Measurements from ENCODE around the gene CHIC2.

CHIC2 gene

DNA sequence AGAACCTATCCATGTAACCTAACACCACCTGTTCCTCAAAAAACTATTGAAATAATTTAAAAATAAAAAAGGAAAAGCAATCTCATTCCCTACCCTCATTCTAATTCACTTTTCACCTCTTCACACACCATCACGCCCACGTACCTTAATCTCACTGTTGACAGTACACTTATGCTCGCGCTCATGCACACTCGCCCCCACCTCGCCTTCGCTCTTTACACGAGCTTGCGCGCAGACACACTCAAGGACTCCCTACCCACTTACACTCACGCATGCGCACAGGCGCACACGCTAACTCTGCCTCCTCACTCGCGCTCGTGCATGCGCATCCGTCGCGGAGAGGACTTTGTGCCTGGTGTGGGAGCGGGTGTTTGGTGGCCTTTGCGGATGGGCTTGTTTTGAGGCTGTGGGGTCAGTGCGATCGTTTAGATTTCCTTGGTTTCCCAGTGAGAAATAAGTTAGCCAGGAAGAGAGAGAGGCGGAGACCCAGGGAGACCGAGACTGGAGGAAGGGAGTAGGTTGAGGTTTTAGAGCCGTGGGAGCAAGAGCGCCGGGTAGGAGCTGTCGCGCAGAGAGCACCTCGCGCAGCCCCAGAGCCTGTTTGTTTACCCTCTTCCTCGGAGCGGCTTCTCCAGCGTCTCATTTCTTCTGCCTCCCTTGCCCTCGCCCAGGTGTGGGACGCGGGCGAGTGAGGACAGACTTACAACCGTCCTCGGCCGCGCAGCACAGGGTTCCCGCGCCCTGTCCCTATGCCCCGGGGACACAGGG lies 27.4 kb upstream of the CHIC2 start:
- H3K4me2 ChIP-seq (ENCODE audit: low read length): peak overlapping the region; percentile 99
- H3K27ac ChIP-seq (ENCODE audit: low read length): no peak overlapping the region
- H4K20me1 ChIP-seq (ENCODE audit: insufficient read depth, low read length): no peaks in the 10 kb centered on the region
- no peaks in the 10 kb centered on the region for H3K79me2 ChIP-seq (ENCODE audit: low read length)
- H3K4me3 ChIP-seq (ENCODE audit: low read length): peak overlapping the region; percentile 93
- no peaks in the 10 kb centered on the region for H3K36me3 ChIP-seq (replicated peaks; ENCODE audit: low read depth, low read length)
- H3K4me1 ChIP-seq (ENCODE audit: low read length): 0 out of 2 replicates have a peak, but pooled peaks cover 9% of the 10 kb centered on the region
- H2AFZ ChIP-seq (ENCODE audit: low read depth, low read length): peak overlapping the region; percentile 99
- H3K9me3 ChIP-seq (ENCODE audit: insufficient read depth, low read length): no peaks in the 10 kb centered on the region
- H3K9ac ChIP-seq (ENCODE audit: low read length): peak overlapping the region; percentile 68
- H3K27me3 ChIP-seq (ENCODE audit: low read depth, low read length): 0 out of 2 replicates have a peak, but pooled peaks cover 3% of the 10 kb centered on the region
- TF ChIP-seq EZH2phosphoT487 (IDR thresholded peaks at IDR 0.05; ENCODE audit: low read depth): no peak
- TF ChIP-seq, protein P1, sequence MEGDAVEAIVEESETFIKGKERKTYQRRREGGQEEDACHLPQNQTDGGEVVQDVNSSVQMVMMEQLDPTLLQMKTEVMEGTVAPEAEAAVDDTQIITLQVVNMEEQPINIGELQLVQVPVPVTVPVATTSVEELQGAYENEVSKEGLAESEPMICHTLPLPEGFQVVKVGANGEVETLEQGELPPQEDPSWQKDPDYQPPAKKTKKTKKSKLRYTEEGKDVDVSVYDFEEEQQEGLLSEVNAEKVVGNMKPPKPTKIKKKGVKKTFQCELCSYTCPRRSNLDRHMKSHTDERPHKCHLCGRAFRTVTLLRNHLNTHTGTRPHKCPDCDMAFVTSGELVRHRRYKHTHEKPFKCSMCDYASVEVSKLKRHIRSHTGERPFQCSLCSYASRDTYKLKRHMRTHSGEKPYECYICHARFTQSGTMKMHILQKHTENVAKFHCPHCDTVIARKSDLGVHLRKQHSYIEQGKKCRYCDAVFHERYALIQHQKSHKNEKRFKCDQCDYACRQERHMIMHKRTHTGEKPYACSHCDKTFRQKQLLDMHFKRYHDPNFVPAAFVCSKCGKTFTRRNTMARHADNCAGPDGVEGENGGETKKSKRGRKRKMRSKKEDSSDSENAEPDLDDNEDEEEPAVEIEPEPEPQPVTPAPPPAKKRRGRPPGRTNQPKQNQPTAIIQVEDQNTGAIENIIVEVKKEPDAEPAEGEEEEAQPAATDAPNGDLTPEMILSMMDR (IDR thresholded peaks at IDR 0.05; ENCODE audit: low read depth, low read length): no peak

DNA sequence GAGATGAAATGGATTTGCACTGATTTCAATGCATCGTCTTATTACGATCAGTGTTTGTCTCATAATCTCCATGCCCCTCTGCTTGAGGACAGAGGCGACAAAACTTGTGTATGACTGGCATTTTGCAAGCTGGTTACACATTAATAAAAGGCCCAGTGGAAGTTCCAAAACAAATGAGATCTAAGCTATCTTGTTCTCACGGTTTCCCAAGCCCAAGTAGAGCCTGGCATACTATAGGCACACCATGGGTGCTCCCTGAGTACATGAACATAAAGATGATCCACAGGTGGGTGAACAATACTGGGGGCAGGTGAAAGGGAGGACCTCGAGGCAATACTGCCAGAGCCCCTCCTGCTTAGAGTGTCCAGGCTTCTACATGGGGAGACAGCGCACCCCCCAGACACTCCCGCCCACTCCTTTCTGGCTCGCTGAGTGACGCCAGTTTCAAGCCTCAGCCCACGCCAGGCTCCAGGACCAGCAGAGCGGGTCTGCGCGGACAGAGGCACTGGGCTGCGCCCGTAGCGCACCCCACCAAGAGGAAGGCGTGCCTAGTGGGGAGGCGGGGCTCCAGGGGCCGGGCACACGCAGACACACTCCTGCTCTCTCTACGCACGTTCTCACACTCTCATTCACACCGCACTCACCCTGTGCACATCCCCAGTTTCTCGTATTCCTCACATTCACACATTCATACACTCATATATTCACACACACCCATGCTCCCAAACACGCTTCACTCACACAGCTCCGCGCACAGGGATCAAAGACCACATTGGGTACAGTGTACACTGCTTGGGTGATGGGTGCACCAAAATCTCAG lies 26.6 kb upstream of the CHIC2 start:
- H3K36me3 ChIP-seq (replicated peaks; ENCODE audit: low read depth, low read length): no peaks in the 10 kb centered on the region
- TF ChIP-seq, protein P1 (IDR thresholded peaks at IDR 0.05; ENCODE audit: low read depth, low read length): no peak
- no peak for TF ChIP-seq EZH2phosphoT487 (IDR thresholded peaks at IDR 0.05; ENCODE audit: low read depth)
- no peaks in the 10 kb centered on the region for H3K27me3 ChIP-seq (ENCODE audit: low read depth, low read length)
- peak overlapping the region; percentile 99 for H3K4me2 ChIP-seq (ENCODE audit: low read length)
- no peaks in the 10 kb centered on the region for H3K79me2 ChIP-seq (ENCODE audit: low read length)
- H3K27ac ChIP-seq (ENCODE audit: low read length): no peak overlapping the region
- no peaks in the 10 kb centered on the region for H4K20me1 ChIP-seq (ENCODE audit: insufficient read depth, low read length)
- peak overlapping the region; percentile 93 for H3K4me3 ChIP-seq (ENCODE audit: low read length)
- H3K9me3 ChIP-seq (ENCODE audit: insufficient read depth, low read length): no peaks in the 10 kb centered on the region
- H2AFZ ChIP-seq (ENCODE audit: low read depth, low read length): peak overlapping the region; percentile 99
- 0 out of 2 replicates have a peak, but pooled peaks cover 9% of the 10 kb centered on the region for H3K4me1 ChIP-seq (ENCODE audit: low read length)
- peak overlapping the region; percentile 68 for H3K9ac ChIP-seq (ENCODE audit: low read length)

DNA sequence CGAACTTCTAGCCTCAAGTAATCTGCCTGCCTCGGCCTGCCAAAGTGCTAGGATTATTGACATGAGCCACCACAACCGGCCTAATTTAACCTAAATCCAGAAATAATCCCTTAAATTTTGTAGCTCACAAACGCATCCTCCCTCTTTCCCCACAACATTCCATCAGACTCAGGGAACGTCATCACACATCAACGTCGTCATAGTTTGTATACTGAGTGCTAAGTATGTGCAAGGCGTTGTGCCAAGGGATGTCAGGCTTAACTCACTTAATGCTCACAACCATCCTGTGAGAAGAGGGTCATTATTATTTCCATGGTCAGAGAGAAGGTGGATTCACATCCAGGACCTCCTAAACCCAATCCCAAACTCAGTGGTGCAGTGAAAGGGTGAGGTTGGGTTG lies 26.0 kb upstream of the CHIC2 start:
- Histone ChIP-seq H3K9me3 (ENCODE audit: insufficient read depth, low read length) (no peaks in the 10 kb centered on the region), H3K79me2 (ENCODE audit: low read length) (no peaks in the 10 kb centered on the region), H3K4me1 (ENCODE audit: low read length) (0 out of 2 replicates have a peak, but pooled peaks cover 9% of the 10 kb centered on the region), H3K4me3 (ENCODE audit: low read length) (no peak overlapping the region), H3K4me2 (ENCODE audit: low read length) (no peak overlapping the region), H2AFZ (ENCODE audit: low read depth, low read length) (no peak overlapping the region), H3K36me3 (replicated peaks; ENCODE audit: low read depth, low read length) (no peaks in the 10 kb centered on the region), H3K27me3 (ENCODE audit: low read depth, low read length) (no peaks in the 10 kb centered on the region), H3K27ac (ENCODE audit: low read length) (no peak overlapping the region), H4K20me1 (ENCODE audit: insufficient read depth, low read length) (no peaks in the 10 kb centered on the region), H3K9ac (ENCODE audit: low read length) (no peak overlapping the region)
- TF ChIP-seq, protein P1 (IDR thresholded peaks at IDR 0.05; ENCODE audit: low read depth, low read length): no peak
- TF ChIP-seq EZH2phosphoT487 (IDR thresholded peaks at IDR 0.05; ENCODE audit: low read depth): no peak

DNA sequence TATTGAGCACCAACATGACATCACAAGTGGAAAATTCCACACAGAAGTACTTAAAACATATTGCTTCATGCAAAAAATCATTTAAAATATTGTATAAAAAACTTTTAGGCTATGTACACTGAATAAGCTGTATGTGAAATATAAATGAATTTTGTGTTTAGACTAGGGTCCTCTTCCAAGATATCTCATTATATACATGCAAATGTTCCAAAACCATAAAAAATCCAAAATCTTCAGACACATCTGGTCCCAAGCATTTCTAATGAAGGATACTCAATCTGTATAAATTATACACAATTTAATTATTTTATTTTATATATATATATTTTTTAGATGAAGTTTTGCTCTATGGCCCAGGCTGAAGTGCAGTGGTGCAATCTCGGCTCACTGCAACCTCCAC lies 25.5 kb upstream of the CHIC2 start:
- Histone ChIP-seq H4K20me1 (ENCODE audit: insufficient read depth, low read length) (no peaks in the 10 kb centered on the region), H3K9ac (ENCODE audit: low read length) (no peak overlapping the region), H3K27ac (ENCODE audit: low read length) (no peak overlapping the region), H3K4me1 (ENCODE audit: low read length) (0 out of 2 replicates have a peak, but pooled peaks cover 9% of the 10 kb centered on the region), H2AFZ (ENCODE audit: low read depth, low read length) (no peak overlapping the region), H3K4me3 (ENCODE audit: low read length) (no peak overlapping the region), H3K36me3 (replicated peaks; ENCODE audit: low read depth, low read length) (no peaks in the 10 kb centered on the region), H3K4me2 (ENCODE audit: low read length) (no peak overlapping the region), H3K79me2 (ENCODE audit: low read length) (no peaks in the 10 kb centered on the region), H3K9me3 (ENCODE audit: insufficient read depth, low read length) (no peaks in the 10 kb centered on the region), H3K27me3 (ENCODE audit: low read depth, low read length) (no peaks in the 10 kb centered on the region)
- TF ChIP-seq, protein P1 (IDR thresholded peaks at IDR 0.05; ENCODE audit: low read depth, low read length): no peak
- no peak for TF ChIP-seq EZH2phosphoT487 (IDR thresholded peaks at IDR 0.05; ENCODE audit: low read depth)
